GM23338 (cell line): ENCODE data around the gene STOM. TPM values are rescaled to one million over a fixed set of nuclear protein-coding genes. Genes with fewer than 3 reads are reported as not detected.

ENCODE experiments used
- ATAC-seq: fragments of 200-7000 bp; cut with Tn5 transposase; 3 replicates; pipeline ENCODE4 v1.9.1; 2020
- DNase-seq: peaks from one replicate; pipeline ENCODE4 v3.0.0-alpha.2; 2015; ENCODE audit warnings: low spot score
- H2AFZ ChIP-seq: fragments of 200-600 bp; sonication (generic); 2 replicates; pipeline ENCODE4 v1.8.0; 2016; ENCODE audit warnings: antibody characterized with exemption, mild to moderate bottlenecking, moderate library complexity
- H3F3A ChIP-seq: fragments of 200-600 bp; sonication (generic); replicated peaks from 2 replicates; pipeline ENCODE4 v1.8.0; 2017; ENCODE audit warnings: antibody characterized with exemption, mixed run types, low read depth
- H3K27ac ChIP-seq: fragments of 200-600 bp; sonication (generic); 2 replicates; pipeline ENCODE4 v1.6.1; 2016; ENCODE audit warnings: low read depth
- H3K27me3 ChIP-seq: fragments of 200-600 bp; sonication (generic); 2 replicates; pipeline ENCODE4 v1.8.0; 2016; ENCODE audit warnings: mild to moderate bottlenecking, mixed run types, moderate library complexity; ENCODE audit not compliant: insufficient read depth
- H3K36me3 ChIP-seq: fragments of 200-600 bp; sonication (generic); 2 replicates; pipeline ENCODE4 v1.8.0; 2016; ENCODE audit warnings: mild to moderate bottlenecking; ENCODE audit not compliant: insufficient read depth
- H3K4me1 ChIP-seq: fragments of 200-600 bp; sonication (generic); 2 replicates; pipeline ENCODE4 v1.8.0; 2016; ENCODE audit warnings: mild to moderate bottlenecking, moderate library complexity; ENCODE audit not compliant: insufficient read depth
- H3K4me2 ChIP-seq: fragments of 200-600 bp; sonication (generic); 2 replicates; pipeline ENCODE4 v1.7.1; 2017; ENCODE audit warnings: mixed run types
- H3K4me3 ChIP-seq: fragments of 200-600 bp; sonication (generic); 2 replicates; pipeline ENCODE4 v1.6.1; 2016; ENCODE audit warnings: mixed run types
- H3K79me2 ChIP-seq: fragments of 200-600 bp; sonication (generic); replicated peaks from 2 replicates; pipeline ENCODE4 v1.8.0; 2017; ENCODE audit warnings: mild to moderate bottlenecking; ENCODE audit not compliant: insufficient read depth
- H3K9me2 ChIP-seq: fragments of 200-600 bp; sonication (generic); 2 replicates; pipeline ENCODE4 v1.8.0; 2017; ENCODE audit not compliant: insufficient read depth
- H4K20me1 ChIP-seq: fragments of 200-600 bp; sonication (generic); replicated peaks from 2 replicates; pipeline ENCODE4 v1.8.0; 2017; ENCODE audit warnings: mild to moderate bottlenecking; ENCODE audit not compliant: insufficient read depth
- H3K27ac Mint-ChIP-seq: 2 replicates; pipeline ENCODE4 v1.8.0; 2020; ENCODE audit warnings: inconsistent platforms, mild to moderate bottlenecking, moderate library complexity, mixed read lengths
- H3K27me3 Mint-ChIP-seq: 3 replicates; pipeline ENCODE4 v1.8.0; 2022; ENCODE audit warnings: low read depth, mild to moderate bottlenecking, moderate library complexity, mixed read lengths, inconsistent platforms; ENCODE audit not compliant: insufficient read depth, poor library complexity
- H3K36me3 Mint-ChIP-seq: 3 replicates; pipeline ENCODE4 v1.8.0; 2021; ENCODE audit warnings: low read depth, mild to moderate bottlenecking, inconsistent platforms, moderate library complexity, mixed read lengths
- H3K4me1 Mint-ChIP-seq: 3 replicates; pipeline ENCODE4 v1.8.0; 2020; ENCODE audit warnings: mild to moderate bottlenecking, inconsistent platforms, mixed read lengths
- H3K4me3 Mint-ChIP-seq: 3 replicates; pipeline ENCODE4 v1.8.0; 2021; ENCODE audit warnings: moderate library complexity, mild to moderate bottlenecking, inconsistent platforms, mixed read lengths
- H3K9me3 Mint-ChIP-seq: 3 replicates; pipeline ENCODE4 v1.8.0; 2020; ENCODE audit warnings: moderate library complexity, mild to moderate bottlenecking, inconsistent platforms, mixed read lengths
- CREB1 ChIP-seq: fragments of 250-450 bp; sonication (Bioruptor Pico); IDR thresholded peaks from 2 replicates; pipeline ENCODE4 v1.5.0; 2020; ENCODE audit warnings: low read depth, mild to moderate bottlenecking, moderate library complexity
- CTCF ChIP-seq, 2 experiments: fragments of 200-600 bp in 1 of 2; sonication (generic) in 1 of 2; conservative IDR thresholded peaks; 2 replicates each; pipeline versions ENCODE4 v1.5.1 to v1.6.1; 2016 to 2017; ENCODE audit warnings: antibody characterized with exemption in 2 of 2, low read depth in 2 of 2, mild to moderate bottlenecking in 2 of 2, moderate library complexity in 1 of 2
- EZH2 ChIP-seq: fragments of 200-600 bp; sonication (generic); IDR thresholded peaks from one replicate; pipeline ENCODE4 v1.8.0; 2017; ENCODE audit warnings: antibody characterized with exemption, mild to moderate bottlenecking, low read depth; ENCODE audit not compliant: unreplicated experiment
- EZH2phosphoT487 ChIP-seq: fragments of 200-600 bp; sonication (generic); IDR thresholded peaks from one replicate; pipeline ENCODE4 v1.8.1; 2018; ENCODE audit warnings: antibody characterized with exemption; ENCODE audit not compliant: unreplicated experiment
- JUNB ChIP-seq: IDR thresholded peaks from one replicate; pipeline ENCODE4 v1.6.1; 2016; ENCODE audit warnings: antibody characterized with exemption; ENCODE audit not compliant: unreplicated experiment
- NANOG ChIP-seq: IDR thresholded peaks from 2 replicates; pipeline ENCODE4 v1.6.1; 2016; ENCODE audit warnings: antibody characterized with exemption, borderline replicate concordance
- POLR2AphosphoS5 ChIP-seq: IDR thresholded peaks from 2 replicates; pipeline ENCODE4 v1.6.1; 2016; ENCODE audit warnings: antibody characterized with exemption, low read depth
- REST ChIP-seq: IDR thresholded peaks from one replicate; pipeline ENCODE4 v1.6.1; 2018; ENCODE audit warnings: antibody characterized with exemption; ENCODE audit not compliant: unreplicated experiment
- STAT1 ChIP-seq: IDR thresholded peaks from one replicate; pipeline ENCODE4 v1.6.1; 2016; ENCODE audit warnings: antibody characterized with exemption; ENCODE audit not compliant: unreplicated experiment
- ZNF114 ChIP-seq: fragments of 250-450 bp; sonication (Bioruptor Pico); IDR thresholded peaks from 2 replicates; pipeline ENCODE4 v1.5.0; 2020; ENCODE audit warnings: mild to moderate bottlenecking, moderate library complexity
- ZNF331 ChIP-seq: fragments of 250-450 bp; sonication (Bioruptor Pico); IDR thresholded peaks from 2 replicates; pipeline ENCODE4 v1.5.0; 2020; ENCODE audit warnings: low read depth, mild to moderate bottlenecking, moderate library complexity
- polyA plus RNA-seq: library from polyadenylated mRNA; unstranded; fragments of >200 nt; fragmentation: Nextera tagmentation; extraction: Ambion mirVana; gene quantifications from 2 replicates; pipeline ENCODE4 v1.2.1, GENCODE V29; 2016
- total RNA-seq: library from RNA; depleted of rRNA; stranded (reverse); fragments of >200 nt; shearing (Covaris generic); gene quantifications from 2 replicates; pipeline ENCODE4 v1.2.3, GENCODE V29; 2014
- TF ChIP-seq, protein P1 (sequence below): fragments of 250-450 bp; sonication (Bioruptor Pico); IDR thresholded peaks from 2 replicates; pipeline ENCODE4 v1.5.0; 2020; ENCODE audit warnings: mild to moderate bottlenecking, moderate library complexity
- TF ChIP-seq, protein P2 (sequence below): IDR thresholded peaks from 2 replicates; pipeline ENCODE4 v1.6.1; 2016; ENCODE audit warnings: antibody characterized with exemption

The STOM gene
- total and polyA plus RNA-seq, 2 experiments from 2014 or later = 29.4 to 51.1 TPM

DNA sequence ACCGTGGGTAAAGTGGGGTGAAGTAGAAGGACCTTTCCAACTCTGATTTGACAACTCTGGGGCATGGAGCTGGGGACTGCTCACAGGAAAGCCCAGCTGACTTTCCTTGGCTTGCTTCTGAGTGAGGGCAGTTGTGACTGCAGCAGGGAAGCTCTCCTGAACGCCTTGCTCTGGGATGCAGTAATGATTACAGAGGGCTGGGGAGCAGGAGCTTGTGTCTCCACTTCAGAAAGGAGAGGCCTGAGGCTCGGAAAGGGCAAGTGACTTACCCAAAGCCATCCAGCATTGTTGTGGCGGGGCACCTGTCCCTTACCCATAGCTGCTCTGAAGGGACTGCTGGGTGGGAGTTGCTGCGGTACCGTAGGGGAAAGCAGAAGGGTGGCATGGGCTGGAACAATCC lies 60.9 kb downstream of the STOM start:
- H3K9me3 Mint-ChIP-seq = no peaks in the 10 kb centered on the region
- peaks cover 6% of the 10 kb centered on the region; the same call in 2 of the 3 replicates for H3K4me1 Mint-ChIP-seq
- DNase-seq (no peak), ATAC-seq (no peak)
- Histone ChIP-seq H3F3A (no peaks in the 10 kb centered on the region), H3K79me2 (no peaks in the 10 kb centered on the region), H3K27ac (no peak overlapping the region), H3K9me2 (no peaks in the 10 kb centered on the region), H3K36me3 (peaks cover 3% of the 10 kb centered on the region; the same call in 1 of the 2 replicates), H3K4me3 (no peak overlapping the region), H2AFZ (no peak overlapping the region), H3K4me2 (no peak overlapping the region), H4K20me1 (no peaks in the 10 kb centered on the region), H3K4me1 (0 out of 2 replicates have a peak, but pooled peaks cover 6% of the 10 kb centered on the region), H3K27me3 (no peaks in the 10 kb centered on the region)
- peaks cover 2% of the 10 kb centered on the region for H3K27me3 Mint-ChIP-seq
- no peak overlapping the region for H3K4me3 Mint-ChIP-seq
- no peak for TF ChIP-seq EZH2phosphoT487
- TF ChIP-seq, protein P1, sequence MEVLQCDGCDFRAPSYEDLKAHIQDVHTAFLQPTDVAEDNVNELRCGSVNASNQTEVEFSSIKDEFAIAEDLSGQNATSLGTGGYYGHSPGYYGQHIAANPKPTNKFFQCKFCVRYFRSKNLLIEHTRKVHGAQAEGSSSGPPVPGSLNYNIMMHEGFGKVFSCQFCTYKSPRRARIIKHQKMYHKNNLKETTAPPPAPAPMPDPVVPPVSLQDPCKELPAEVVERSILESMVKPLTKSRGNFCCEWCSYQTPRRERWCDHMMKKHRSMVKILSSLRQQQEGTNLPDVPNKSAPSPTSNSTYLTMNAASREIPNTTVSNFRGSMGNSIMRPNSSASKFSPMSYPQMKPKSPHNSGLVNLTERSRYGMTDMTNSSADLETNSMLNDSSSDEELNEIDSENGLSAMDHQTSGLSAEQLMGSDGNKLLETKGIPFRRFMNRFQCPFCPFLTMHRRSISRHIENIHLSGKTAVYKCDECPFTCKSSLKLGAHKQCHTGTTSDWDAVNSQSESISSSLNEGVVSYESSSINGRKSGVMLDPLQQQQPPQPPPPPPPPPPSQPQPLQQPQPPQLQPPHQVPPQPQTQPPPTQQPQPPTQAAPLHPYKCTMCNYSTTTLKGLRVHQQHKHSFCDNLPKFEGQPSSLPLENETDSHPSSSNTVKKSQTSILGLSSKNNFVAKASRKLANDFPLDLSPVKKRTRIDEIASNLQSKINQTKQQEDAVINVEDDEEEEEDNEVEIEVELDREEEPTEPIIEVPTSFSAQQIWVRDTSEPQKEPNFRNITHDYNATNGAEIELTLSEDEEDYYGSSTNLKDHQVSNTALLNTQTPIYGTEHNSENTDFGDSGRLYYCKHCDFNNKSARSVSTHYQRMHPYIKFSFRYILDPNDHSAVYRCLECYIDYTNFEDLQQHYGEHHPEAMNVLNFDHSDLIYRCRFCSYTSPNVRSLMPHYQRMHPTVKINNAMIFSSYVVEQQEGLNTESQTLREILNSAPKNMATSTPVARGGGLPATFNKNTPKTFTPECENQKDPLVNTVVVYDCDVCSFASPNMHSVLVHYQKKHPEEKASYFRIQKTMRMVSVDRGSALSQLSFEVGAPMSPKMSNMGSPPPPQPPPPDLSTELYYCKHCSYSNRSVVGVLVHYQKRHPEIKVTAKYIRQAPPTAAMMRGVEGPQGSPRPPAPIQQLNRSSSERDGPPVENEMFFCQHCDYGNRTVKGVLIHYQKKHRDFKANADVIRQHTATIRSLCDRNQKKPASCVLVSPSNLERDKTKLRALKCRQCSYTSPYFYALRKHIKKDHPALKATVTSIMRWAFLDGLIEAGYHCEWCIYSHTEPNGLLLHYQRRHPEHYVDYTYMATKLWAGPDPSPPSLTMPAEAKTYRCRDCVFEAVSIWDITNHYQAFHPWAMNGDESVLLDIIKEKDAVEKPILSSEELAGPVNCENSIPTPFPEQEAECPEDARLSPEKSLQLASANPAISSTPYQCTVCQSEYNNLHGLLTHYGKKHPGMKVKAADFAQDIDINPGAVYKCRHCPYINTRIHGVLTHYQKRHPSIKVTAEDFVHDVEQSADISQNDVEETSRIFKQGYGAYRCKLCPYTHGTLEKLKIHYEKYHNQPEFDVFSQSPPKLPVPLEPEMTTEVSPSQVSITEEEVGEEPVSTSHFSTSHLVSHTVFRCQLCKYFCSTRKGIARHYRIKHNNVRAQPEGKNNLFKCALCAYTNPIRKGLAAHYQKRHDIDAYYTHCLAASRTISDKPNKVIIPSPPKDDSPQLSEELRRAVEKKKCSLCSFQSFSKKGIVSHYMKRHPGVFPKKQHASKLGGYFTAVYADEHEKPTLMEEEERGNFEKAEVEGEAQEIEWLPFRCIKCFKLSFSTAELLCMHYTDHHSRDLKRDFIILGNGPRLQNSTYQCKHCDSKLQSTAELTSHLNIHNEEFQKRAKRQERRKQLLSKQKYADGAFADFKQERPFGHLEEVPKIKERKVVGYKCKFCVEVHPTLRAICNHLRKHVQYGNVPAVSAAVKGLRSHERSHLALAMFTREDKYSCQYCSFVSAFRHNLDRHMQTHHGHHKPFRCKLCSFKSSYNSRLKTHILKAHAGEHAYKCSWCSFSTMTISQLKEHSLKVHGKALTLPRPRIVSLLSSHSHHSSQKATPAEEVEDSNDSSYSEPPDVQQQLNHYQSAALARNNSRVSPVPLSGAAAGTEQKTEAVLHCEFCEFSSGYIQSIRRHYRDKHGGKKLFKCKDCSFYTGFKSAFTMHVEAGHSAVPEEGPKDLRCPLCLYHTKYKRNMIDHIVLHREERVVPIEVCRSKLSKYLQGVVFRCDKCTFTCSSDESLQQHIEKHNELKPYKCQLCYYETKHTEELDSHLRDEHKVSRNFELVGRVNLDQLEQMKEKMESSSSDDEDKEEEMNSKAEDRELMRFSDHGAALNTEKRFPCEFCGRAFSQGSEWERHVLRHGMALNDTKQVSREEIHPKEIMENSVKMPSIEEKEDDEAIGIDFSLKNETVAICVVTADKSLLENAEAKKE = no peak
- TF ChIP-seq ZNF114 (CRISPR knock-in tag) = no peak
- no peak for TF ChIP-seq CTCF (conservative IDR thresholded peaks at IDR 0.05; ENCODE audit: low read depth in 2 of 2)
- TF ChIP-seq CREB1 = no peak
- TF ChIP-seq ZNF331 (CRISPR knock-in tag) = no peak
- TF ChIP-seq STAT1 = no peak
- TF ChIP-seq, protein P2, sequence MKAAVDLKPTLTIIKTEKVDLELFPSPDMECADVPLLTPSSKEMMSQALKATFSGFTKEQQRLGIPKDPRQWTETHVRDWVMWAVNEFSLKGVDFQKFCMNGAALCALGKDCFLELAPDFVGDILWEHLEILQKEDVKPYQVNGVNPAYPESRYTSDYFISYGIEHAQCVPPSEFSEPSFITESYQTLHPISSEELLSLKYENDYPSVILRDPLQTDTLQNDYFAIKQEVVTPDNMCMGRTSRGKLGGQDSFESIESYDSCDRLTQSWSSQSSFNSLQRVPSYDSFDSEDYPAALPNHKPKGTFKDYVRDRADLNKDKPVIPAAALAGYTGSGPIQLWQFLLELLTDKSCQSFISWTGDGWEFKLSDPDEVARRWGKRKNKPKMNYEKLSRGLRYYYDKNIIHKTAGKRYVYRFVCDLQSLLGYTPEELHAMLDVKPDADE = no peak
- no peak for TF ChIP-seq NANOG
- TF ChIP-seq JUNB = no peak
- TF ChIP-seq EZH2 = no peak
- no peak for TF ChIP-seq POLR2AphosphoS5
- no peak for TF ChIP-seq REST
- peaks cover 24% of the 10 kb centered on the region; the same call in 2 of the 3 replicates for H3K36me3 Mint-ChIP-seq
- H3K27ac Mint-ChIP-seq = no peak overlapping the region
